OCI-LY7 (cell line): ENCODE measurements around the gene ETV7.

ENCODE experiments used
- CTCF ChIP-seq: fragments of 200-600 bp; sonication (generic); conservative IDR thresholded peaks from 2 replicates; pipeline ENCODE4 v1.5.1; 2014; ENCODE audit warnings: mild to moderate bottlenecking, antibody characterized with exemption, low read length, moderate library complexity, mixed read lengths
- EZH2phosphoT487 ChIP-seq: fragments of 200-600 bp; sonication (generic); IDR thresholded peaks from 2 replicates; pipeline ENCODE4 v1.6.1; 2018; ENCODE audit warnings: low read depth, borderline replicate concordance, mild to moderate bottlenecking, mixed run types, antibody characterized with exemption, low read length, moderate library complexity, mixed read lengths

DNA sequence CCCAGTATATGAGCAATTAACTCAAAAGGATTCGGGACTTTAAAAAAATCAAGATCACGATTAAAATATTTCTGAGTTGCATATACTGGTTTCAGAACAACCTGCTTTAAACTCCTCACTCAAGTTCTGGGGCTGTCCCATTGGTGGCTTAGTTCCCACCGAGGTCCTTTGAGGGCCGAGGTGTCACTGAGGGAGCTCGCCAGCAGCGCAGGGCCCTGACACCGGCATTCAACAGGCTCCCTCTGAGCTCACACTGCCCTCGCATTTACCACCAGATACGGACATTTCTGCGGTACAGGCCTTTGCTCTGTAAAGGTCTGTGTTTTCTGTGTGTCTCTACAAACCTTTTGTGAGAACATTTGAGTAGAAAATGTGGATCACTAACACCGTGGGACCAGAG lies 26.4 kb downstream of the ETV7 start:
- no peak for TF ChIP-seq CTCF
- TF ChIP-seq EZH2phosphoT487 = no peak
